ENCODE data around the gene EDEM3.

Gene EDEM3

GRCh38 chr1:184648160-184648855, 106.3 kb downstream of the EDEM3 start:
- Histone ChIP-seq H3K4me1 (no peaks in the 10 kb centered on the region), H3K9ac (no peak overlapping the region), H3K27me3 (no peaks in the 10 kb centered on the region), H3K27ac (no peak overlapping the region), H3K4me3 (no peak overlapping the region), H4K20me1 (no peaks in the 10 kb centered on the region), H3K36me3 (no peaks in the 10 kb centered on the region), H3K9me3 (peaks cover 10% of the 10 kb centered on the region), H3K4me2 (no peak overlapping the region)
- TF ChIP-seq Cebpa-rat (IDR thresholded peaks at IDR 0.05) = no peak

GRCh38 chr1:184647471-184647870, 107.2 kb downstream of the EDEM3 start:
- Histone ChIP-seq H3K4me2 (no peak overlapping the region), H3K9ac (no peak overlapping the region), H3K27me3 (no peaks in the 10 kb centered on the region), H3K9me3 (peaks cover 10% of the 10 kb centered on the region), H3K27ac (no peak overlapping the region), H3K4me3 (no peak overlapping the region), H3K36me3 (no peaks in the 10 kb centered on the region), H4K20me1 (no peaks in the 10 kb centered on the region), H3K4me1 (no peaks in the 10 kb centered on the region)
- no peak for TF ChIP-seq Cebpa-rat (IDR thresholded peaks at IDR 0.05)

GRCh38 chr1:184646824-184647223, 107.8 kb downstream of the EDEM3 start:
- Histone ChIP-seq H3K36me3 (no peaks in the 10 kb centered on the region), H3K4me1 (no peaks in the 10 kb centered on the region), H3K4me2 (no peak overlapping the region), H3K27me3 (no peaks in the 10 kb centered on the region), H3K4me3 (no peak overlapping the region), H3K27ac (no peak overlapping the region), H4K20me1 (no peaks in the 10 kb centered on the region), H3K9me3 (peaks cover 10% of the 10 kb centered on the region), H3K9ac (no peak overlapping the region)
- no peak for TF ChIP-seq Cebpa-rat (IDR thresholded peaks at IDR 0.05)

- H3K4me2 ChIP-seq = no peak overlapping the region
- H3K36me3 ChIP-seq = no peaks in the 10 kb centered on the region
- H3K9me3 ChIP-seq = peaks cover 10% of the 10 kb centered on the region
- no peaks in the 10 kb centered on the region for H3K27me3 ChIP-seq
- H3K4me3 ChIP-seq = no peak overlapping the region
- TF ChIP-seq Cebpa-rat (IDR thresholded peaks at IDR 0.05) = no peak
- H3K27ac ChIP-seq = no peak overlapping the region
- H3K4me1 ChIP-seq = no peaks in the 10 kb centered on the region
- H3K9ac ChIP-seq = no peak overlapping the region
- no peaks in the 10 kb centered on the region for H4K20me1 ChIP-seq
Observed at GRCh38 chr1:184646178-184646701, 108.4 kb downstream of the EDEM3 start.

- Histone ChIP-seq H3K9me3 (peaks cover 10% of the 10 kb centered on the region), H3K27me3 (no peaks in the 10 kb centered on the region), H3K4me3 (no peak overlapping the region), H3K9ac (no peak overlapping the region), H3K4me2 (no peak overlapping the region), H4K20me1 (no peaks in the 10 kb centered on the region), H3K4me1 (no peaks in the 10 kb centered on the region), H3K36me3 (no peaks in the 10 kb centered on the region), H3K27ac (no peak overlapping the region)
- no peak for TF ChIP-seq Cebpa-rat (IDR thresholded peaks at IDR 0.05)
Observed at GRCh38 chr1:184644771-184645170, 109.9 kb downstream of the EDEM3 start.

GRCh38 chr1:184643661-184644060, 111.0 kb downstream of the EDEM3 start:
- TF ChIP-seq Cebpa-rat (IDR thresholded peaks at IDR 0.05) = no peak
- no peak overlapping the region for H3K27ac ChIP-seq
- H3K4me2 ChIP-seq = no peak overlapping the region
- H3K36me3 ChIP-seq = no peaks in the 10 kb centered on the region
- no peaks in the 10 kb centered on the region for H4K20me1 ChIP-seq
- no peaks in the 10 kb centered on the region for H3K4me1 ChIP-seq
- no peak overlapping the region for H3K4me3 ChIP-seq
- peaks cover 2% of the 10 kb centered on the region for H3K9me3 ChIP-seq
- no peak overlapping the region for H3K9ac ChIP-seq
- H3K27me3 ChIP-seq = no peaks in the 10 kb centered on the region

- H3K4me3 ChIP-seq = no peak overlapping the region
- H3K27ac ChIP-seq = no peak overlapping the region
- H3K36me3 ChIP-seq = no peaks in the 10 kb centered on the region
- H4K20me1 ChIP-seq = no peaks in the 10 kb centered on the region
- H3K4me1 ChIP-seq = no peaks in the 10 kb centered on the region
- no peak overlapping the region for H3K4me2 ChIP-seq
- no peaks in the 10 kb centered on the region for H3K9me3 ChIP-seq
- no peak overlapping the region for H3K9ac ChIP-seq
- no peaks in the 10 kb centered on the region for H3K27me3 ChIP-seq
- no peak for TF ChIP-seq Cebpa-rat (IDR thresholded peaks at IDR 0.05)
Observed at GRCh38 chr1:184641894-184642293, 112.8 kb downstream of the EDEM3 start.

GRCh38 chr1:184640505-184640904, 114.2 kb downstream of the EDEM3 start:
- Histone ChIP-seq H3K4me1 (no peaks in the 10 kb centered on the region), H3K36me3 (no peaks in the 10 kb centered on the region), H4K20me1 (no peaks in the 10 kb centered on the region), H3K27me3 (no peaks in the 10 kb centered on the region), H3K9me3 (no peaks in the 10 kb centered on the region), H3K4me3 (no peak overlapping the region), H3K9ac (no peak overlapping the region), H3K4me2 (no peak overlapping the region), H3K27ac (no peak overlapping the region)
- TF ChIP-seq Cebpa-rat (IDR thresholded peaks at IDR 0.05) = no peak
